Peyer's patch (tissue), 4 donors: ENCODE measurements around the gene KNOP1.

Source experiments
- CTCF ChIP-seq, 6 experiments: fragments of 450-650 bp in 4 of 6; fragments of 200-600 bp in 2 of 6; sonication (generic) in 1 of 6; IDR thresholded peaks; one replicate each; pipeline ENCODE4 v1.5.1; 2017 to 2019; ENCODE audit warnings: antibody characterized with exemption in 6 of 6, mild to moderate bottlenecking in 3 of 6, moderate library complexity in 1 of 6
- POLR2A ChIP-seq, 2 donors: fragments of 450-650 bp; IDR thresholded peaks; one replicate each; pipeline ENCODE4 v1.5.1; 2017; ENCODE audit warnings: antibody characterized with exemption in 2 of 2, mild to moderate bottlenecking in 2 of 2, moderate library complexity in 2 of 2

- TF ChIP-seq CTCF (IDR thresholded peaks at IDR 0.05) (no peak), POLR2A (IDR thresholded peaks at IDR 0.05) (no peak)
Measured at GRCh38 chr16:19709381-19710136, 8.5 kb downstream of the KNOP1 start.
